GM23338 (cell line): ENCODE results near the gene CACNA1D. TPM values are rescaled to one million over a fixed set of nuclear protein-coding genes. Genes with fewer than 3 reads are reported as not detected.

ENCODE experiments used
- ATAC-seq: fragments of 200-7000 bp; cut with Tn5 transposase; 3 replicates; pipeline ENCODE4 v1.9.1; 2020
- DNase-seq: peaks from one replicate; pipeline ENCODE4 v3.0.0-alpha.2; 2015; ENCODE audit warnings: low spot score
- H2AFZ ChIP-seq: fragments of 200-600 bp; sonication (generic); 2 replicates; pipeline ENCODE4 v1.8.0; 2016; ENCODE audit warnings: antibody characterized with exemption, mild to moderate bottlenecking, moderate library complexity
- H3F3A ChIP-seq: fragments of 200-600 bp; sonication (generic); replicated peaks from 2 replicates; pipeline ENCODE4 v1.8.0; 2017; ENCODE audit warnings: antibody characterized with exemption, mixed run types, low read depth
- H3K27ac ChIP-seq: fragments of 200-600 bp; sonication (generic); 2 replicates; pipeline ENCODE4 v1.6.1; 2016; ENCODE audit warnings: low read depth
- H3K27me3 ChIP-seq: fragments of 200-600 bp; sonication (generic); 2 replicates; pipeline ENCODE4 v1.8.0; 2016; ENCODE audit warnings: mild to moderate bottlenecking, mixed run types, moderate library complexity; ENCODE audit not compliant: insufficient read depth
- H3K36me3 ChIP-seq: fragments of 200-600 bp; sonication (generic); 2 replicates; pipeline ENCODE4 v1.8.0; 2016; ENCODE audit warnings: mild to moderate bottlenecking; ENCODE audit not compliant: insufficient read depth
- H3K4me1 ChIP-seq: fragments of 200-600 bp; sonication (generic); 2 replicates; pipeline ENCODE4 v1.8.0; 2016; ENCODE audit warnings: mild to moderate bottlenecking, moderate library complexity; ENCODE audit not compliant: insufficient read depth
- H3K4me2 ChIP-seq: fragments of 200-600 bp; sonication (generic); 2 replicates; pipeline ENCODE4 v1.7.1; 2017; ENCODE audit warnings: mixed run types
- H3K4me3 ChIP-seq: fragments of 200-600 bp; sonication (generic); 2 replicates; pipeline ENCODE4 v1.6.1; 2016; ENCODE audit warnings: mixed run types
- H3K79me2 ChIP-seq: fragments of 200-600 bp; sonication (generic); replicated peaks from 2 replicates; pipeline ENCODE4 v1.8.0; 2017; ENCODE audit warnings: mild to moderate bottlenecking; ENCODE audit not compliant: insufficient read depth
- H3K9me2 ChIP-seq: fragments of 200-600 bp; sonication (generic); 2 replicates; pipeline ENCODE4 v1.8.0; 2017; ENCODE audit not compliant: insufficient read depth
- H4K20me1 ChIP-seq: fragments of 200-600 bp; sonication (generic); replicated peaks from 2 replicates; pipeline ENCODE4 v1.8.0; 2017; ENCODE audit warnings: mild to moderate bottlenecking; ENCODE audit not compliant: insufficient read depth
- H3K27ac Mint-ChIP-seq: 2 replicates; pipeline ENCODE4 v1.8.0; 2020; ENCODE audit warnings: inconsistent platforms, mild to moderate bottlenecking, moderate library complexity, mixed read lengths
- H3K27me3 Mint-ChIP-seq: 3 replicates; pipeline ENCODE4 v1.8.0; 2022; ENCODE audit warnings: low read depth, mild to moderate bottlenecking, moderate library complexity, mixed read lengths, inconsistent platforms; ENCODE audit not compliant: insufficient read depth, poor library complexity
- H3K36me3 Mint-ChIP-seq: 3 replicates; pipeline ENCODE4 v1.8.0; 2021; ENCODE audit warnings: low read depth, mild to moderate bottlenecking, inconsistent platforms, moderate library complexity, mixed read lengths
- H3K4me1 Mint-ChIP-seq: 3 replicates; pipeline ENCODE4 v1.8.0; 2020; ENCODE audit warnings: mild to moderate bottlenecking, inconsistent platforms, mixed read lengths
- H3K4me3 Mint-ChIP-seq: 3 replicates; pipeline ENCODE4 v1.8.0; 2021; ENCODE audit warnings: moderate library complexity, mild to moderate bottlenecking, inconsistent platforms, mixed read lengths
- H3K9me3 Mint-ChIP-seq: 3 replicates; pipeline ENCODE4 v1.8.0; 2020; ENCODE audit warnings: moderate library complexity, mild to moderate bottlenecking, inconsistent platforms, mixed read lengths
- CREB1 ChIP-seq: fragments of 250-450 bp; sonication (Bioruptor Pico); IDR thresholded peaks from 2 replicates; pipeline ENCODE4 v1.5.0; 2020; ENCODE audit warnings: low read depth, mild to moderate bottlenecking, moderate library complexity
- ETS1 ChIP-seq: IDR thresholded peaks from 2 replicates; pipeline ENCODE4 v1.6.1; 2016; ENCODE audit warnings: antibody characterized with exemption
- EZH2 ChIP-seq: fragments of 200-600 bp; sonication (generic); IDR thresholded peaks from one replicate; pipeline ENCODE4 v1.8.0; 2017; ENCODE audit warnings: antibody characterized with exemption, mild to moderate bottlenecking, low read depth; ENCODE audit not compliant: unreplicated experiment
- EZH2phosphoT487 ChIP-seq: fragments of 200-600 bp; sonication (generic); IDR thresholded peaks from one replicate; pipeline ENCODE4 v1.8.1; 2018; ENCODE audit warnings: antibody characterized with exemption; ENCODE audit not compliant: unreplicated experiment
- JUNB ChIP-seq: IDR thresholded peaks from one replicate; pipeline ENCODE4 v1.6.1; 2016; ENCODE audit warnings: antibody characterized with exemption; ENCODE audit not compliant: unreplicated experiment
- NANOG ChIP-seq: IDR thresholded peaks from 2 replicates; pipeline ENCODE4 v1.6.1; 2016; ENCODE audit warnings: antibody characterized with exemption, borderline replicate concordance
- STAT1 ChIP-seq: IDR thresholded peaks from one replicate; pipeline ENCODE4 v1.6.1; 2016; ENCODE audit warnings: antibody characterized with exemption; ENCODE audit not compliant: unreplicated experiment
- ZNF331 ChIP-seq: fragments of 250-450 bp; sonication (Bioruptor Pico); IDR thresholded peaks from 2 replicates; pipeline ENCODE4 v1.5.0; 2020; ENCODE audit warnings: low read depth, mild to moderate bottlenecking, moderate library complexity
- polyA plus RNA-seq: library from polyadenylated mRNA; unstranded; fragments of >200 nt; fragmentation: Nextera tagmentation; extraction: Ambion mirVana; gene quantifications from 2 replicates; pipeline ENCODE4 v1.2.1, GENCODE V29; 2016
- total RNA-seq: library from RNA; depleted of rRNA; stranded (reverse); fragments of >200 nt; shearing (Covaris generic); gene quantifications from 2 replicates; pipeline ENCODE4 v1.2.3, GENCODE V29; 2014
- TF ChIP-seq, protein P1 (sequence below), 2 experiments: fragments of 200-600 bp in 1 of 2; sonication (generic) in 1 of 2; conservative IDR thresholded peaks; 2 replicates each; pipeline versions ENCODE4 v1.5.1 to v1.6.1; 2016 to 2017; ENCODE audit warnings: antibody characterized with exemption in 2 of 2, low read depth in 2 of 2, mild to moderate bottlenecking in 2 of 2, moderate library complexity in 1 of 2
- TF ChIP-seq, protein P2 (sequence below): fragments of 250-450 bp; sonication (Bioruptor Pico); IDR thresholded peaks from 2 replicates; pipeline ENCODE4 v1.5.0; 2020; ENCODE audit warnings: mild to moderate bottlenecking, moderate library complexity

The CACNA1D gene
- total and polyA plus RNA-seq, 2 experiments from 2014 or later, result 1.7 to 1.8 TPM

DNA sequence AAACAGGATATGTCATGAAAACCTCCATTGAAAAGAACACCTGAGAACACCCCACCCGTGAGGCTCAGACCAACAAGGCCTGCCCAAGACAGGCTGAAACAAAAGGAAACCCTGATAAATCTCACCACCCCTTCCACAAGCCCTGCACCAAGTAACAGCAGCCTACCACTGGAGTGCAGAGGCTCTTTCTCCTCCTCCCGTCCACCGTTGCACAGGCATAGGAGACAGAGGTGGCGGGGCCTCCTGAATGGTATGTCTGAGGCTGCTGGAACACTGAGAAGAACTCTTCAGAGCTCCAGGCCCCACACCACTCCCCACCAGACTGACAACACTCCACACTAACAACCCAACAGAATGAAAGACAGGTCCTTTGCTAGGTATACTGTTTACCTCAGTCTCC, 330.4 kb downstream of the CACNA1D start:
- Histone ChIP-seq H3F3A (no peaks in the 10 kb centered on the region), H3K36me3 (no peaks in the 10 kb centered on the region; the same call in 1 of the 2 replicates), H3K9me2 (no peaks in the 10 kb centered on the region), H2AFZ (no peak overlapping the region), H3K27ac (no peak overlapping the region), H3K27me3 (no peaks in the 10 kb centered on the region), H3K4me1 (no peaks in the 10 kb centered on the region), H3K79me2 (no peaks in the 10 kb centered on the region), H3K4me3 (no peak overlapping the region), H4K20me1 (no peaks in the 10 kb centered on the region; the same call in 1 of the 2 replicates), H3K4me2 (no peak overlapping the region)
- no peak for DNase-seq
- peaks cover 2% of the 10 kb centered on the region; the same call in 1 of the 3 replicates for H3K36me3 Mint-ChIP-seq
- H3K4me1 Mint-ChIP-seq, result peaks cover 12% of the 10 kb centered on the region
- no peak overlapping the region for H3K4me3 Mint-ChIP-seq
- no peak for ATAC-seq
- peaks cover 2% of the 10 kb centered on the region for H3K27me3 Mint-ChIP-seq
- H3K27ac Mint-ChIP-seq, result no peak overlapping the region
- TF ChIP-seq STAT1 (no peak), JUNB (no peak), NANOG (no peak), CREB1 (CRISPR knock-in tag) (no peak)
- no peaks in the 10 kb centered on the region for H3K9me3 Mint-ChIP-seq

- DNase-seq (no peak), ATAC-seq (no peak)
- Histone ChIP-seq H3K27ac (no peak overlapping the region), H3K4me1 (no peaks in the 10 kb centered on the region), H3K4me2 (no peak overlapping the region), H4K20me1 (no peaks in the 10 kb centered on the region; the same call in 1 of the 2 replicates), H3F3A (no peaks in the 10 kb centered on the region), H3K4me3 (no peak overlapping the region), H3K36me3 (no peaks in the 10 kb centered on the region), H3K27me3 (no peaks in the 10 kb centered on the region), H3K9me2 (no peaks in the 10 kb centered on the region), H3K79me2 (no peaks in the 10 kb centered on the region), H2AFZ (no peak overlapping the region)
- no peaks in the 10 kb centered on the region for H3K36me3 Mint-ChIP-seq
- no peak overlapping the region for H3K27ac Mint-ChIP-seq
- TF ChIP-seq JUNB, result no peak
- no peak for TF ChIP-seq EZH2
- TF ChIP-seq, protein P1, sequence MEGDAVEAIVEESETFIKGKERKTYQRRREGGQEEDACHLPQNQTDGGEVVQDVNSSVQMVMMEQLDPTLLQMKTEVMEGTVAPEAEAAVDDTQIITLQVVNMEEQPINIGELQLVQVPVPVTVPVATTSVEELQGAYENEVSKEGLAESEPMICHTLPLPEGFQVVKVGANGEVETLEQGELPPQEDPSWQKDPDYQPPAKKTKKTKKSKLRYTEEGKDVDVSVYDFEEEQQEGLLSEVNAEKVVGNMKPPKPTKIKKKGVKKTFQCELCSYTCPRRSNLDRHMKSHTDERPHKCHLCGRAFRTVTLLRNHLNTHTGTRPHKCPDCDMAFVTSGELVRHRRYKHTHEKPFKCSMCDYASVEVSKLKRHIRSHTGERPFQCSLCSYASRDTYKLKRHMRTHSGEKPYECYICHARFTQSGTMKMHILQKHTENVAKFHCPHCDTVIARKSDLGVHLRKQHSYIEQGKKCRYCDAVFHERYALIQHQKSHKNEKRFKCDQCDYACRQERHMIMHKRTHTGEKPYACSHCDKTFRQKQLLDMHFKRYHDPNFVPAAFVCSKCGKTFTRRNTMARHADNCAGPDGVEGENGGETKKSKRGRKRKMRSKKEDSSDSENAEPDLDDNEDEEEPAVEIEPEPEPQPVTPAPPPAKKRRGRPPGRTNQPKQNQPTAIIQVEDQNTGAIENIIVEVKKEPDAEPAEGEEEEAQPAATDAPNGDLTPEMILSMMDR (conservative IDR thresholded peaks at IDR 0.05; ENCODE audit: low read depth in 2 of 2), result no peak
- no peak for TF ChIP-seq ETS1
- TF ChIP-seq, protein P2, sequence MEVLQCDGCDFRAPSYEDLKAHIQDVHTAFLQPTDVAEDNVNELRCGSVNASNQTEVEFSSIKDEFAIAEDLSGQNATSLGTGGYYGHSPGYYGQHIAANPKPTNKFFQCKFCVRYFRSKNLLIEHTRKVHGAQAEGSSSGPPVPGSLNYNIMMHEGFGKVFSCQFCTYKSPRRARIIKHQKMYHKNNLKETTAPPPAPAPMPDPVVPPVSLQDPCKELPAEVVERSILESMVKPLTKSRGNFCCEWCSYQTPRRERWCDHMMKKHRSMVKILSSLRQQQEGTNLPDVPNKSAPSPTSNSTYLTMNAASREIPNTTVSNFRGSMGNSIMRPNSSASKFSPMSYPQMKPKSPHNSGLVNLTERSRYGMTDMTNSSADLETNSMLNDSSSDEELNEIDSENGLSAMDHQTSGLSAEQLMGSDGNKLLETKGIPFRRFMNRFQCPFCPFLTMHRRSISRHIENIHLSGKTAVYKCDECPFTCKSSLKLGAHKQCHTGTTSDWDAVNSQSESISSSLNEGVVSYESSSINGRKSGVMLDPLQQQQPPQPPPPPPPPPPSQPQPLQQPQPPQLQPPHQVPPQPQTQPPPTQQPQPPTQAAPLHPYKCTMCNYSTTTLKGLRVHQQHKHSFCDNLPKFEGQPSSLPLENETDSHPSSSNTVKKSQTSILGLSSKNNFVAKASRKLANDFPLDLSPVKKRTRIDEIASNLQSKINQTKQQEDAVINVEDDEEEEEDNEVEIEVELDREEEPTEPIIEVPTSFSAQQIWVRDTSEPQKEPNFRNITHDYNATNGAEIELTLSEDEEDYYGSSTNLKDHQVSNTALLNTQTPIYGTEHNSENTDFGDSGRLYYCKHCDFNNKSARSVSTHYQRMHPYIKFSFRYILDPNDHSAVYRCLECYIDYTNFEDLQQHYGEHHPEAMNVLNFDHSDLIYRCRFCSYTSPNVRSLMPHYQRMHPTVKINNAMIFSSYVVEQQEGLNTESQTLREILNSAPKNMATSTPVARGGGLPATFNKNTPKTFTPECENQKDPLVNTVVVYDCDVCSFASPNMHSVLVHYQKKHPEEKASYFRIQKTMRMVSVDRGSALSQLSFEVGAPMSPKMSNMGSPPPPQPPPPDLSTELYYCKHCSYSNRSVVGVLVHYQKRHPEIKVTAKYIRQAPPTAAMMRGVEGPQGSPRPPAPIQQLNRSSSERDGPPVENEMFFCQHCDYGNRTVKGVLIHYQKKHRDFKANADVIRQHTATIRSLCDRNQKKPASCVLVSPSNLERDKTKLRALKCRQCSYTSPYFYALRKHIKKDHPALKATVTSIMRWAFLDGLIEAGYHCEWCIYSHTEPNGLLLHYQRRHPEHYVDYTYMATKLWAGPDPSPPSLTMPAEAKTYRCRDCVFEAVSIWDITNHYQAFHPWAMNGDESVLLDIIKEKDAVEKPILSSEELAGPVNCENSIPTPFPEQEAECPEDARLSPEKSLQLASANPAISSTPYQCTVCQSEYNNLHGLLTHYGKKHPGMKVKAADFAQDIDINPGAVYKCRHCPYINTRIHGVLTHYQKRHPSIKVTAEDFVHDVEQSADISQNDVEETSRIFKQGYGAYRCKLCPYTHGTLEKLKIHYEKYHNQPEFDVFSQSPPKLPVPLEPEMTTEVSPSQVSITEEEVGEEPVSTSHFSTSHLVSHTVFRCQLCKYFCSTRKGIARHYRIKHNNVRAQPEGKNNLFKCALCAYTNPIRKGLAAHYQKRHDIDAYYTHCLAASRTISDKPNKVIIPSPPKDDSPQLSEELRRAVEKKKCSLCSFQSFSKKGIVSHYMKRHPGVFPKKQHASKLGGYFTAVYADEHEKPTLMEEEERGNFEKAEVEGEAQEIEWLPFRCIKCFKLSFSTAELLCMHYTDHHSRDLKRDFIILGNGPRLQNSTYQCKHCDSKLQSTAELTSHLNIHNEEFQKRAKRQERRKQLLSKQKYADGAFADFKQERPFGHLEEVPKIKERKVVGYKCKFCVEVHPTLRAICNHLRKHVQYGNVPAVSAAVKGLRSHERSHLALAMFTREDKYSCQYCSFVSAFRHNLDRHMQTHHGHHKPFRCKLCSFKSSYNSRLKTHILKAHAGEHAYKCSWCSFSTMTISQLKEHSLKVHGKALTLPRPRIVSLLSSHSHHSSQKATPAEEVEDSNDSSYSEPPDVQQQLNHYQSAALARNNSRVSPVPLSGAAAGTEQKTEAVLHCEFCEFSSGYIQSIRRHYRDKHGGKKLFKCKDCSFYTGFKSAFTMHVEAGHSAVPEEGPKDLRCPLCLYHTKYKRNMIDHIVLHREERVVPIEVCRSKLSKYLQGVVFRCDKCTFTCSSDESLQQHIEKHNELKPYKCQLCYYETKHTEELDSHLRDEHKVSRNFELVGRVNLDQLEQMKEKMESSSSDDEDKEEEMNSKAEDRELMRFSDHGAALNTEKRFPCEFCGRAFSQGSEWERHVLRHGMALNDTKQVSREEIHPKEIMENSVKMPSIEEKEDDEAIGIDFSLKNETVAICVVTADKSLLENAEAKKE (CRISPR knock-in tag), result no peak
- no peak for TF ChIP-seq CREB1 (CRISPR knock-in tag)
- no peak for TF ChIP-seq ZNF331
- TF ChIP-seq STAT1, result no peak
- TF ChIP-seq EZH2phosphoT487, result no peak
- no peak overlapping the region for H3K4me3 Mint-ChIP-seq
- H3K4me1 Mint-ChIP-seq, result peaks cover 12% of the 10 kb centered on the region
- H3K9me3 Mint-ChIP-seq, result no peaks in the 10 kb centered on the region
- H3K27me3 Mint-ChIP-seq, result peaks cover 2% of the 10 kb centered on the region
Observed at GRCh38 chr3:53826048-53826447, 331.6 kb downstream of the CACNA1D start.
